SK-N-SH treated with all-trans-retinoic acid at 6 μM for 48 hours (cell line): ENCODE measurements around the gene ZSCAN4.

Experiments used
- ATAC-seq: fragments of 200-7000 bp; cut with Tn5 transposase; 3 replicates; pipeline ENCODE4 v1.9.1; 2020; ENCODE audit warnings: mild to moderate bottlenecking, moderate library complexity
- ARNTL ChIP-seq: fragments of 450-650 bp; formaldehyde crosslinking; IDR thresholded peaks from 2 replicates; pipeline ENCODE4 v1.5.0; 2020; ENCODE audit warnings: low read depth, mild to moderate bottlenecking, moderate library complexity, borderline replicate concordance
- BACH2 ChIP-seq: fragments of 250-450 bp; sonication (Bioruptor Pico); IDR thresholded peaks from 2 replicates; pipeline ENCODE4 v1.9.0; 2021; ENCODE audit warnings: mild to moderate bottlenecking, borderline replicate concordance
- CSDC2 ChIP-seq: fragments of 250-450 bp; sonication (Bioruptor Pico); IDR thresholded peaks from 2 replicates; pipeline ENCODE4 v1.5.0; 2020; ENCODE audit warnings: mild to moderate bottlenecking, moderate library complexity
- CSRNP3 ChIP-seq: fragments of 250-450 bp; sonication (Bioruptor Pico); IDR thresholded peaks from 2 replicates; pipeline ENCODE4 v1.5.1; 2021; ENCODE audit warnings: mild to moderate bottlenecking, moderate library complexity
- ESRRG ChIP-seq: fragments of 250-450 bp; sonication (Bioruptor Pico); IDR thresholded peaks from 2 replicates; pipeline ENCODE4 v1.6.1; 2021; ENCODE audit warnings: mild to moderate bottlenecking
- ISL1 ChIP-seq: fragments of 250-450 bp; sonication (Bioruptor Pico); IDR thresholded peaks from 2 replicates; pipeline ENCODE4 v2.1.2; 2022; ENCODE audit warnings: mild to moderate bottlenecking, moderate library complexity
- OSR1 ChIP-seq: fragments of 250-450 bp; sonication (Bioruptor Pico); IDR thresholded peaks from 2 replicates; pipeline ENCODE4 v1.8.0; 2022; ENCODE audit warnings: moderate library complexity, mild to moderate bottlenecking, inconsistent platforms
- POU6F1 ChIP-seq: fragments of 250-450 bp; sonication (Bioruptor Pico); IDR thresholded peaks from 2 replicates; pipeline ENCODE4 v1.8.0; 2021; ENCODE audit warnings: low read depth, mild to moderate bottlenecking, moderate library complexity, borderline replicate concordance
- PPARA ChIP-seq: fragments of 250-450 bp; sonication (Bioruptor Pico); IDR thresholded peaks from 2 replicates; pipeline ENCODE4 v1.5.0; 2020; ENCODE audit warnings: mild to moderate bottlenecking, borderline replicate concordance
- SNAI2 ChIP-seq: fragments of 250-450 bp; sonication (Bioruptor Pico); IDR thresholded peaks from 2 replicates; pipeline ENCODE4 v1.5.0; 2020; ENCODE audit warnings: mild to moderate bottlenecking, moderate library complexity
- TCF4 ChIP-seq: fragments of 250-450 bp; sonication (Bioruptor Pico); IDR thresholded peaks from 2 replicates; pipeline ENCODE4 v1.8.0; 2021; ENCODE audit warnings: mild to moderate bottlenecking, moderate library complexity, borderline replicate concordance
- TSHZ2 ChIP-seq: fragments of 250-450 bp; sonication (Bioruptor Pico); IDR thresholded peaks from 2 replicates; pipeline ENCODE4 v1.5.0; 2020; ENCODE audit warnings: mild to moderate bottlenecking, moderate library complexity
- ZC3H10 ChIP-seq: fragments of 250-450 bp; sonication (Bioruptor Pico); IDR thresholded peaks from 2 replicates; pipeline ENCODE4 v1.5.1; 2021; ENCODE audit warnings: mild to moderate bottlenecking, moderate library complexity
- ZFP3 ChIP-seq: fragments of 250-450 bp; sonication (Bioruptor Pico); IDR thresholded peaks from 2 replicates; pipeline ENCODE4 v1.5.0; 2020; ENCODE audit warnings: mild to moderate bottlenecking, moderate library complexity
- ZFP30 ChIP-seq: fragments of 450-650 bp; formaldehyde crosslinking; IDR thresholded peaks from 2 replicates; pipeline ENCODE4 v1.5.0; 2022; ENCODE audit warnings: mild to moderate bottlenecking, moderate library complexity
- ZNF565 ChIP-seq: fragments of 450-650 bp; formaldehyde crosslinking; conservative IDR thresholded peaks from 2 replicates; pipeline ENCODE4 v1.5.0; 2020; ENCODE audit warnings: low read depth, mild to moderate bottlenecking, moderate library complexity
- ZNF70 ChIP-seq: fragments of 450-650 bp; formaldehyde crosslinking; IDR thresholded peaks from 2 replicates; pipeline ENCODE4 v1.5.0; 2020; ENCODE audit warnings: mild to moderate bottlenecking, moderate library complexity
- ZNF8 ChIP-seq: fragments of 450-650 bp; formaldehyde crosslinking; IDR thresholded peaks from 2 replicates; pipeline ENCODE4 v1.5.0; 2020; ENCODE audit warnings: mild to moderate bottlenecking, moderate library complexity

The ZSCAN4 gene

GRCh38 chr19:57675881-57676280, 7.1 kb downstream of the ZSCAN4 start:
- no peak for ATAC-seq
- TF ChIP-seq SNAI2 (no peak), ZNF565 (CRISPR knock-in tag) (no peak), ZFP30 (CRISPR knock-in tag) (no peak), ARNTL (CRISPR knock-in tag) (no peak), BACH2 (CRISPR knock-in tag) (no peak), CSRNP3 (no peak), ZC3H10 (CRISPR knock-in tag) (no peak), ZFP3 (CRISPR knock-in tag) (no peak), ESRRG (CRISPR knock-in tag) (no peak), ISL1 (CRISPR knock-in tag) (no peak), PPARA (no peak), OSR1 (CRISPR knock-in tag) (no peak), CSDC2 (CRISPR knock-in tag) (no peak), TSHZ2 (no peak), POU6F1 (CRISPR knock-in tag) (no peak)

- ATAC-seq: no peak; the same call in 2 of the 3 replicates
- TF ChIP-seq CSRNP3 (no peak), SNAI2 (no peak), OSR1 (CRISPR knock-in tag) (no peak), ZNF8 (CRISPR knock-in tag) (no peak), ZFP3 (CRISPR knock-in tag) (no peak), ISL1 (CRISPR knock-in tag) (no peak), TCF4 (CRISPR knock-in tag) (no peak), CSDC2 (CRISPR knock-in tag) (no peak)
Observed at GRCh38 chr19:57682226-57682766, 13.6 kb downstream of the ZSCAN4 start.

GRCh38 chr19:57686727-57687126, 18.0 kb downstream of the ZSCAN4 start:
- no peak for ATAC-seq
- no peak for TF ChIP-seq CSRNP3
- no peak for TF ChIP-seq TSHZ2
- no peak for TF ChIP-seq CSDC2 (CRISPR knock-in tag)
- TF ChIP-seq BACH2 (CRISPR knock-in tag): no peak
- TF ChIP-seq ZNF70 (CRISPR knock-in tag): no peak
- TF ChIP-seq POU6F1 (CRISPR knock-in tag): no peak
- no peak for TF ChIP-seq ZNF8 (CRISPR knock-in tag)
- TF ChIP-seq ZC3H10 (CRISPR knock-in tag): no peak
- TF ChIP-seq SNAI2: no peak
- no peak for TF ChIP-seq ARNTL (CRISPR knock-in tag)
